ENCODE data around the gene CFAP157. TPM values are rescaled to one million over a fixed set of nuclear protein-coding genes. Genes with fewer than 3 reads are reported as not detected.

CFAP157 gene
- total and polyA plus RNA-seq, 2 of the 13 experiments (the other 11 are each of a cell fraction or from before 2014, with no cell fraction given) = 0.07 TPM; not detected in 1

DNA sequence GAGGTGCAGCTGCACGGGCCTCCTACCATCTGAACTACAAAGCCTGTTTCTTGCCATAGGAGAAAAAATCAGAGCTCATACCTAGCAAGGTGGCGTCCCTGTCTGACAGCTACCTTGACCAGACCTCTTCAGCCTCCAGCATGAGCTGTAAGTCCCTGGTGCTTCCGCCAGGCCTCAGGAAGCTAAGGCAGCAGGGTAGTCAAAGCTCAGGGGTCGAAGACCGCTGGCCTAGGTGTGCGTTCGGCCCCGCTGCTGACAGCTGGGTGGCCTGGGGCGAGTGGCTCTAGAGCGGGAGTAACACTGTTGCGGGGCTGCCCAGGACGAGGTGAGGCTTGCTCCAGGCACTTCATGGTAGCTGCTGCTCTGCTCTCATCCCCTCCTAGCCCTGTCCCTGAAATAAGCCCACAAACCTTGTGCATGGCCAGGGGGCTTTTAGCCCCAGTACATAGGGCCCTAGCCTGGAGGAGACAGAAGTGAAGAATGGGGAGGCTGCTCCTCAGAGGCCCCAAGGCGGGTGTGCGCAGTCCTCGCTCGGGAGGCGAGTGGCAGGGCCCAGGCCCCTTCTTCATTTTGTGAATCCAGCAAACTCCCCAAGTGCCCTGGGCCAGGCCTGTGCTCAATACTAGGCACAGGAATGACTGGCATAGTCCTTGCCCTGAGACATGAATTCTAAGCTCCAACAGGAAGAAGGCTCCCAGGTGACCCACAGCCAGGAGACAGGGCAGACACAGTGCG lies 22.9 kb downstream of the CFAP157 start (continued):
- TF ChIP-seq ZBTB21 (CRISPR knock-in tag; IDR thresholded peaks at IDR 0.05) = no peak
- TF ChIP-seq NCOR1 (IDR thresholded peaks at IDR 0.05; ENCODE audit: borderline replicate concordance, low read length) = no peak
- TF ChIP-seq, protein P1, sequence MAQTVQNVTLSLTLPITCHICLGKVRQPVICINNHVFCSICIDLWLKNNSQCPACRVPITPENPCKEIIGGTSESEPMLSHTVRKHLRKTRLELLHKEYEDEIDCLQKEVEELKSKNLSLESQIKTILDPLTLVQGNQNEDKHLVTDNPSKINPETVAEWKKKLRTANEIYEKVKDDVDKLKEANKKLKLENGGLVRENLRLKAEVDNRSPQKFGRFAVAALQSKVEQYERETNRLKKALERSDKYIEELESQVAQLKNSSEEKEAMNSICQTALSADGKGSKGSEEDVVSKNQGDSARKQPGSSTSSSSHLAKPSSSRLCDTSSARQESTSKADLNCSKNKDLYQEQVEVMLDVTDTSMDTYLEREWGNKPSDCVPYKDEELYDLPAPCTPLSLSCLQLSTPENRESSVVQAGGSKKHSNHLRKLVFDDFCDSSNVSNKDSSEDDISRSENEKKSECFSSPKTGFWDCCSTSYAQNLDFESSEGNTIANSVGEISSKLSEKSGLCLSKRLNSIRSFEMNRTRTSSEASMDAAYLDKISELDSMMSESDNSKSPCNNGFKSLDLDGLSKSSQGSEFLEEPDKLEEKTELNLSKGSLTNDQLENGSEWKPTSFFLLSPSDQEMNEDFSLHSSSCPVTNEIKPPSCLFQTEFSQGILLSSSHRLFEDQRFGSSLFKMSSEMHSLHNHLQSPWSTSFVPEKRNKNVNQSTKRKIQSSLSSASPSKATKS (CRISPR knock-in tag; IDR thresholded peaks at IDR 0.05) = no peak
- 0 out of 2 replicates have a peak, but pooled peaks have one; percentile 17 for TF ChIP-seq ZNF331 (CRISPR knock-in tag; IDR thresholded peaks at IDR 0.05)
- TF ChIP-seq REPIN1 (CRISPR knock-in tag; IDR thresholded peaks at IDR 0.05; ENCODE audit: borderline replicate concordance, low read depth) = no peak
- TF ChIP-seq, protein P2, sequence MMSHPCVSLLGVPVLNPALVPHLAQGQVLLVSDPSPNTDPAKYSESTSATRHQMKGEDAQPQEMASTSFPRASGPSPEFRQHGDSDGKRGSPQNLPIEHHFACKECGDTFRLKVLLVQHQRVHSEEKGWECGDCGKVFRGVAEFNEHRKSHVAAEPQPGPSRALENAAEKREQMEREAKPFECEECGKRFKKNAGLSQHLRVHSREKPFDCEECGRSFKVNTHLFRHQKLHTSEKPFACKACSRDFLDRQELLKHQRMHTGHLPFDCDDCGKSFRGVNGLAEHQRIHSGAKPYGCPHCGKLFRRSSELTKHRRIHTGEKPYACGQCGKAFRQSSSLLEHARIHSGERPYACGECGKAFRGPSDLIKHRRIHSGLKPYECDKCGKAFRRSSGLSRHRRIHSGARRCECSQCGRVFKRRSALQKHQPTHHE (CRISPR knock-in tag; IDR thresholded peaks at IDR 0.05; ENCODE audit: borderline replicate concordance) = no peak
- TF ChIP-seq ZNF296 (CRISPR knock-in tag; conservative IDR thresholded peaks at IDR 0.05) = no peak
- TF ChIP-seq KDM5A (IDR thresholded peaks at IDR 0.05; ENCODE audit: borderline replicate concordance, low read length) = no peak
- no peak for TF ChIP-seq MBD4 (IDR thresholded peaks at IDR 0.05; ENCODE audit: borderline replicate concordance, low read length)
- TF ChIP-seq ATAD3A (CRISPR knock-in tag; IDR thresholded peaks at IDR 0.05) = no peak
- 0 out of 2 replicates have a peak, but pooled peaks have one; percentile 41 for TF ChIP-seq ZNF333 (CRISPR knock-in tag; IDR thresholded peaks at IDR 0.05; ENCODE audit: borderline replicate concordance)
- no peak for TF ChIP-seq FOSL2 (CRISPR knock-in tag; IDR thresholded peaks at IDR 0.05)
- no peak for TF ChIP-seq ZNF781 (CRISPR knock-in tag; IDR thresholded peaks at IDR 0.05; ENCODE audit: borderline replicate concordance, not compliant biosample characterization)
- TF ChIP-seq FLYWCH1 (CRISPR knock-in tag; IDR thresholded peaks at IDR 0.05) = no peak
- TF ChIP-seq JUN (CRISPR knock-in tag; IDR thresholded peaks at IDR 0.05) = no peak
- no peak for TF ChIP-seq PHF8 (CRISPR knock-in tag; IDR thresholded peaks at IDR 0.05)
- TF ChIP-seq PPARG (CRISPR knock-in tag; conservative IDR thresholded peaks at IDR 0.05) = no peak
- TF ChIP-seq AGO2 (optimal IDR thresholded peaks at IDR 0.05; ENCODE audit: low read depth, low read length) = no peak
- TF ChIP-seq EP300 (IDR thresholded peaks at IDR 0.05; ENCODE audit: low read depth in 2 of 2, low read length in 2 of 2) = no peak
- no peak for TF ChIP-seq EP300 (CRISPR knock-in tag; IDR thresholded peaks at IDR 0.05; ENCODE audit: borderline replicate concordance)
- no peak for TF ChIP-seq TBX2 (CRISPR knock-in tag; IDR thresholded peaks at IDR 0.05; ENCODE audit: borderline replicate concordance)
- TF ChIP-seq, protein P3, sequence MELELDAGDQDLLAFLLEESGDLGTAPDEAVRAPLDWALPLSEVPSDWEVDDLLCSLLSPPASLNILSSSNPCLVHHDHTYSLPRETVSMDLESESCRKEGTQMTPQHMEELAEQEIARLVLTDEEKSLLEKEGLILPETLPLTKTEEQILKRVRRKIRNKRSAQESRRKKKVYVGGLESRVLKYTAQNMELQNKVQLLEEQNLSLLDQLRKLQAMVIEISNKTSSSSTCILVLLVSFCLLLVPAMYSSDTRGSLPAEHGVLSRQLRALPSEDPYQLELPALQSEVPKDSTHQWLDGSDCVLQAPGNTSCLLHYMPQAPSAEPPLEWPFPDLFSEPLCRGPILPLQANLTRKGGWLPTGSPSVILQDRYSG (CRISPR knock-in tag; IDR thresholded peaks at IDR 0.05) = no peak
- no peak for TF ChIP-seq ZNF75D (CRISPR knock-in tag; IDR thresholded peaks at IDR 0.05; ENCODE audit: borderline replicate concordance)
- TF ChIP-seq, protein P4, sequence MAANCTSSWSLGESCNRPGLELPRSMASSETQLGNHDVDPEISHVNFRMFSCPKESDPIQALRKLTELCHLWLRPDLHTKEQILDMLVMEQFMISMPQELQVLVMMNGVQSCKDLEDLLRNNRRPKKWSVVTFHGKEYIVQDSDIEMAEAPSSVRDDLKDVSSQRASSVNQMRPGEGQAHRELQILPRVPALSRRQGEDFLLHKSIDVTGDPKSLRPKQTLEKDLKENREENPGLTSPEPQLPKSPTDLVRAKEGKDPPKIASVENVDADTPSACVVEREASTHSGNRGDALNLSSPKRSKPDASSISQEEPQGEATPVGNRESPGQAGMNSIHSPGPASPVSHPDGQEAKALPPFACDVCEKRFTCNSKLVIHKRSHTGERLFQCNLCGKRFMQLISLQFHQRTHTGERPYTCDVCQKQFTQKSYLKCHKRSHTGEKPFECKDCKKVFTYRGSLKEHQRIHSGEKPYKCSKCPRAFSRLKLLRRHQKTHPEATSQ (CRISPR knock-in tag; IDR thresholded peaks at IDR 0.05; ENCODE audit: borderline replicate concordance) = no peak
